Activated CD4-positive, alpha-beta T cell treated with anti-CD3 and anti-CD28 coated beads, Interleukin-2, amount 50 U/mL, for 1 hour (primary cell): ENCODE data around the gene TRPM2.

Source experiments
- DNase-seq: peaks from one replicate; pipeline ENCODE4 v3.0.0-alpha.2; 2020

Gene TRPM2

DNA sequence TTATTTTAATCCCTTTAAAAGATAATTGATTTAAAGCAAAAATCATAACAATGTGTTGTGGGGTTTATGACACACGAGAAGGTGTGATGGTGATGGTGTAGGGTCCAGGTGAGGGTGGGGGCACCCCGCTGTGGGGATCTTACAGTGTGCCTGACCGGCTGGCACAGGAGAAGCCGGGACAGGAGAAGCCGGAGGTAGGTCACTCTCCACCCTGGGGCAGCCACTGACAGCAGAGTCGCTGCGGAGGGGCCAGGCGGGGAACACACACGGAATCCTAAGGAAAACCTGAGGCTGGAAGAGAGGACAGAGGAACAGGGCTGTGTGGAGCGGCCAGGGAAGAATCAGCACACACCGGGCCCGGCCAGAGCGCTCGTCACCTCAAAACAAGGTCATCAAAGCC lies 97.6 kb downstream of the TRPM2 start:
- DNase-seq, result no peak

DNA sequence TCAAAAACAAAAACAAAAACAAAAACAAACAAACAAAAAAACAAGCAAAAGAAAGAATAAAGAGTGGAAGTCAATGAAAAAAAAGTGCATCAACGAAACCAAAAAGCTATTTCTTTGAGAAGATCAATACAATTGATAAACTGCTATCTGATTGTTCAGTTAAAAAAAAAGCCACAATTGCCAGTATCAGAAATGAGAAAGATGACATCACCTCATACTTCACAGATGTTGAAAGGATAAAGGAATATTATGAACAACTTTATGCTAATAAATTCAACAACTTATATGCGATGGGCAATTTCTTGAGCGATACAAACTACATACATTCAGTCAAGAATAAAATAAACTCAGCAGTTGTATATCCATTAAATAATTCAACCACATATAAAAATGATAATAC lies 99.7 kb downstream of the TRPM2 start:
- no peak for DNase-seq

DNA sequence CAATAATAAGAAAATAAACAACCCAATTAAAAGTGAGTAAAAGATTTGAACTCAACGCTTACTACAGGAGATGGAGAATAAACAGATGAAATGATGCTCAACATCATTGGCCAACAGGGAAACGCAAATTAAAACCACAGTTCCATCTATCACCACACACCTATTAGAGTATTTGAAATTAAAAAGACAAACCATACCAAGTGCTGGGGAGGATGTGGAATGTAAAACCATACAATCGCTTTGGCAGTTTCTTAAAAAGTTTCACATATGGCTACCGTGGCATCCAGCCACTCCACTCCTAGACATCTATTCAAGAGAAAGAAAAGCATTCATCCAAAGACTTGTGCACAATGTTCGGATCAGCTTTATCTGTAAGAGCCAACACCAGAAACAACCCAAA lies 100.6 kb downstream of the TRPM2 start:
- no peak for DNase-seq

DNA sequence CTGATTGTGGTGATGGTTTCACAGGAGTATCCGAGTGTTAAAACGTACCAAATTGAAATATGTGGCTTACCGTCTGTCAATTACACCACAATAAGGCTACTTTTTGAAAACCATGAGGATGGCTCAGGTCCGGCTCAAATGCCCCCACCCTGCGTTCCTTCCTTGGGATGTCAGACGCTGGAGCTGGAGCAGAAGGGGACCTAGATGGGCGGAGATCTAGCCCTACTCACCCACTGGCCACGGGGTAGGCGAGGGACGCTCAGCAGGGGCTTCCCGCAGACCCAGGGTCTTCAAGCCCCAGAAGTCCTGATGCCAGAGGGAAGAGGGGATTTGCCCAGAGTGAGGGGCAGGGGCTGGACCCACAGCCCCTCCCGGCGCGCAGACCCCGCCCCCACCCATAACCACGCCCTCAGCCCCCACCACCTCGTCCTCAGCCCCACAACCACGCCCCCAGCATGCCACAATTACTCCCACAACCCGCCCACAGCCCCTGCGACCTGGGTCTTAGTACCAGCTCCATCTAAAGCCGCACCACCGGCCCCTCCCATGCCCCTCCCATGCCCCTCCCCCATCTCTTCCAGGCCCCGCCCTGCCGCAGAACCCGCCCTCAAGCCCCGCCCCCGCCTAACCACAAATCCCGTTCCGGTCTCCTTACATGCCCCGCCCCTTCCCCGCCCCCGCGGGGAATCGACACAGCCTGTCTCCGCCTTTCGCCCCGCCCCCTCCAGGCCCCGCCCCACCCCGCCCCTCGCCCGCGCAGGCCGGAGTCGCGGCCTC lies 101.5 kb downstream of the TRPM2 start, which contains the start of gene LRRC3:
LRRC3 (plus strand) TSS at position 764 of the 777 bp plus-strand sequence. CDS start 1,135 bp downstream, outside the sequence.
- DNase-seq, result peak; percentile 83

DNA sequence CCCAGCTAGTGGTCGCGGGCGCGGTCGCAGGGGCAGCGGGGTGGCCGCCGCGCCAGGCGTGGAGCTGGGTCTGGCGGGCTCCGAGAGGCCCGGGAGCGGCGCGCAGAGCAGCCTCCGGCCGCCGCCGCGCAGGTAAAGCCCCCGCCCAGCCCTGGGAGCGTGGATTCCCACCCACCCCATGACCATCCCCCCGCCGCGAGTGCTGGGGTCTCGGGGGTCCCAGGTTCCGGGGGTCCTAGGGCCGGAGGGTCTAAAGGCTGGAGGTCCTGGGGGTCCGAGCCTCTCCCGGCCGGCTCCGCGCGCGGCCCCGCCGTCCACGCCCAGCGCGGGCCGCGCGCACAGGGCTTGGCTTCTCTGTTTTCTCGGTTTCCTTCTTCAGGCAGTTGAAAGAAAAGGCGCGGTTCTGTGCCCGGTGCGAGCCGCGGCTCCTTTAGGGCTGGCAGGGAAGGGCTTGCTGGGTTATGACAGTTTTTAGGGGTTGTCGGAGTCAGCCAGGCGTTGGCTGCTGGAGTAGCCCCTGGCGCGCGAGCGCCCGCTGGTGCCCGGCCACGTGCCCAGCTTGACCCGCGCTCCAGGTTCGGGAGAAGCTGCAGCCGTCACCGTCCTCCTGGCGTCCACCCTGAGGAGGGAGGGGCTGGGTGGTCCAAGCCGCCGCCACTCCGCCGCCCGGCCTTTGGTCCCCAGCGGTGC lies 102.2 kb downstream of the TRPM2 start:
- peak; percentile 23 for DNase-seq

DNA sequence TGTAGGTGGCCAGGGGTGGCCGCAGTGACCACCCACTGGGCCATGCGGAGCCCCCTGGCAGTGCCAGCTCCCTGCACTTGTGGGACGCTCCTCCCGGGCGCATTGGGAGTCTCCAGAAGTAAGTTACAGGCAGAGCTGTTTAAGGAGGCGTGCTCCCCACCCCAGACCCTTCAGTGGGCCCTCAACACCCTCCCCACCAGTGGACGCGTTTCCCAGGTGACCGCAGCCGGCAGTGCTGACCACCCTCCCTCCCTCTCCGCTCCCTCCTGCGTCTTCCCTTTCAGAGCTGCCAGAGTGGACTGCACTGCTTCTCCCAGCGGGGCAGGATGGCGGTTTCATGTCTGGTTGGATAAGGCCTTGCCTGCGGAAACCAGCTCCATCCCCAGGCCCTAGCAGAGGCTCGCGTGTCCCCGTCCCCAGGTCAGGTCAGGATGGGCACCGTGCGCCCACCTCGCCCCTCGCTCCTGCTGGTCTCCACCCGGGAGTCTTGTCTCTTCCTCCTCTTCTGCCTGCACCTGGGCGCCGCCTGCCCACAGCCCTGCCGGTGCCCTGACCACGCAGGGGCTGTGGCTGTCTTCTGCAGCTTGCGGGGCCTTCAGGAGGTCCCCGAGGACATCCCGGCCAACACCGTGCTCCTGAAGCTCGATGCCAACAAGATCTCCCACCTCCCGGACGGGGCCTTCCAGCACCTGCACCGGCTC lies 102.9 kb downstream of the TRPM2 start:
- no peak for DNase-seq

DNA sequence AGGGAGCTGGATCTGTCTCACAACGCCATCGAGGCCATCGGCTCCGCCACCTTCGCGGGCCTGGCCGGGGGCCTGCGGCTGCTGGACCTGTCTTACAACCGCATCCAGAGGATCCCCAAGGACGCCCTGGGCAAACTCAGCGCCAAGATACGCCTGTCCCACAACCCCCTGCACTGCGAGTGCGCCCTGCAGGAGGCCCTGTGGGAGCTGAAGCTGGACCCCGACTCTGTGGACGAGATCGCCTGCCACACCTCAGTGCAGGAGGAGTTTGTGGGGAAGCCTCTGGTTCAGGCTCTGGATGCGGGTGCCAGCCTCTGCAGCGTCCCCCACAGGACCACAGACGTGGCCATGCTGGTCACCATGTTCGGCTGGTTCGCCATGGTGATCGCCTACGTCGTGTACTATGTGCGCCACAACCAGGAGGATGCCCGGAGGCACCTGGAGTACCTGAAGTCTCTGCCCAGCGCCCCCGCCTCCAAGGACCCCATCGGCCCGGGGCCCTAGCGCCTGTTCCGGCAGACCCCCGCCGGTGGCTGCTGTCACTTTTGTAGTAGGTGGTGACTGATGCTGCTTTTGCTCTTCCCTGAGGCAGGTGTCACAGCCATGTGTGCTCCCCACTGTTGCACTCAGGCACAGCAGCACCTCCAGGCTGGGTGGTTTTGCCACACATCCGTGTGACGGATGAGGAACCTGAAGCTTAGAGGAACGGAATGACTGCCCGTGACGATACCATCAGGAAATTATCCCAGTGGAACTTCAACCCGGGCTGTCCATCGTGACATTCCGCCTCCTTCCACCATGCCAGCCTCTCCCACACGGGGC lies 103.7 kb downstream of the TRPM2 start:
- no peak for DNase-seq

DNA sequence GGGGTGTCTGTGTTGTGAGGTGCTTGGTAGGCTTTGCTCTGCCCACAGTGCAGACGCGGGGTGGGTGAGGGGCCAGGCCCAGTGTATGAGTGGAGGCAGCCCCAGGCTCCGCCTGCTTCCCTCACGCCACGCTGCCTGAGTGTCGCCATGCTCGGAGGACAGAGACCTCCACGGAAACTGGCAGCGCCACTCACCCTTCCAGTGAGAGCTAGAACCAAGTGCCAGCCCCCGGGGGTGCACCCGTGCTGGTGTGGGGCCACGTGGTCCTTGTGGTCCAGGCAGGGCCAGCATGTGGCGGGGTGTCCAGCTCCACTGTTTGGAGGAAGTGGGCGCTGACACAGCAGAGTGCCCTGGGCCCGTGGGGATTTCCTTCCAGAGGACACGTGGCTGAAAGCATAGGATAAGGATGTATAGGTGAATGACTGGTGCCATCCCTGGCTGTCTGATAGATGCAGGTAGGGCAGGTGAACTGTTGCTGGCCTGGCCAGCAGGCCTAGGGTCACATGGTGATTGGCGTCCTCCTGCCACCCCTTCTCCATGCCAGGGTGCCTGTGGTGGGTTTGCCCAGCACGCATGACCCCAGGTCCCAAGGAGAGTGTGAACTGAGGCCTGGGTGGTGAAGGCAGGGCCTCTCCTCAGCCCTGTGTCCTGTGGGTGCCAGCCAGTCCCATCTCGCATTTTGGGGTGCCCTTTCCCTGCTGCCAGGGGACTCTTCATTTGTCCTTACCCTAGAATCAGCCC lies 105.7 kb downstream of the TRPM2 start:
- DNase-seq, result no peak

DNA sequence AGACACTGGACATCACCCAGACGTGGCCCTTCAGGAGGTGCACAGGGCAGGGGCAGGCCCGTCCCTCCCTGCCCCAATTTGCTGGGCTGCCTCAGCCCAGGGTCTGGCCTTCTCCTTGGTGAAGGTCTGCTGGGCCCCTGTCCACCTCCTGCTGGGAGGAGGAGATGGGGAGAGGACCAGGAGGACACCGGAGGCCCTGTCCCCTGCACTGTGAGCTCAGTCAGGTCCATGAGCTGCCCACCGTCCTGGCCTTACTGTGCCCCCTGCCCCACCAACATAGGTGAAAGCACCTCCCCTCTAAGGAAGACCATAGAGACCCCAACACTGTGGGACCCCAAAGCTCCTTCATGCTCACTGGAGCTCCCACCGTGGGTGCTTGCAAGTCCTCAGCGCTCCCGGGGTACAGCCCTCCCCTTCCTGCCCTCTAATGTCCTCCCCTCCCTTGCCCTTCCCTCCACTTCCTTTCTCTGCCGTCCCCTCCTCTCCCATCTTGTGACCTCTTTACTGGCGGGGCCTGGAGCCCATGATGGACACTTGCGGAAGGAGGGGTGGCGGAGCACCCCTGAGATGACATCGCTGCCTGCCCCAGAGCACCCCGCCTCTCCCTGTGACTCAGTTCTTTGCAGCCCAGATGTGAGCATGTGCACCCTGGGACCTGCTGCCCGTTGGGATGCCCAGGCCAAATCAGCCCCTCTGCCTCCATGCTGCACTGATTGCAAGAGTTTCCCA lies 106.5 kb downstream of the TRPM2 start:
- DNase-seq, result no peak

DNA sequence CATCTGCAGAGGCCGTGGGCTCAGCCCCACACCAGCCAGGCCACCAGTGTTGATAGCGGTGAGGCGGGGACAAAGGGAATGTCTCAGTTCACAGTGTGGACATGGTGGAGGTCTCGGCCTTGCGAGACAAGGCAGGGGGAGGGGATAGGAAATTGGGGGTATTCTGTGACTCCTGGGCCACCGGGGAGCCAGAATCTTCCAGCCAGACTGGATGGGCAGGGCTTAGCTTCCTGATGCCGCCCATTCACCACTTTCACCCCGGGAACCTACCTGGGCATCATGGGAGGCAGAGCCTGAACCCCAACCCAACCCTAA lies 107.0 kb downstream of the TRPM2 start:
- DNase-seq, result no peak

DNA sequence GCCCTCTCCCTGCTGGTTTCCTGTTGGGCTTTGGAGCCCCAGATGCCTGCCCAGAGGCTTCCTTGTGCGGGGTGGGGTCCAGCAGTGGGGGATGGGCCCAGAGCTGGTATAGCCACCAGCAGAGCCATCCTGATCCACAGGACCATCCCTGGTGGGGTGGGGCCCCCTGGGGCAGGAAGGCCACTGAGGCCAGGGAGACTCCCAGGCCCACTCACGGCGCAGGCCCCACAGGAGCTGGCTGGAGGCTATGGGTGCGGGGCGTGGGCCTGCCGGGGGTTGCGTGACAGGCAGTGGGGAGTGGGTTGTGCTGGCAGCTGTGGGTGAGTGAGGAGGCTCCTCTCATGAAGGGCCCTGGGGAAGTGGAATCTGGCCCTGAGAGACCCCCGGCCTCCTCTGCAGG lies 107.6 kb downstream of the TRPM2 start:
- DNase-seq, result no peak

DNA sequence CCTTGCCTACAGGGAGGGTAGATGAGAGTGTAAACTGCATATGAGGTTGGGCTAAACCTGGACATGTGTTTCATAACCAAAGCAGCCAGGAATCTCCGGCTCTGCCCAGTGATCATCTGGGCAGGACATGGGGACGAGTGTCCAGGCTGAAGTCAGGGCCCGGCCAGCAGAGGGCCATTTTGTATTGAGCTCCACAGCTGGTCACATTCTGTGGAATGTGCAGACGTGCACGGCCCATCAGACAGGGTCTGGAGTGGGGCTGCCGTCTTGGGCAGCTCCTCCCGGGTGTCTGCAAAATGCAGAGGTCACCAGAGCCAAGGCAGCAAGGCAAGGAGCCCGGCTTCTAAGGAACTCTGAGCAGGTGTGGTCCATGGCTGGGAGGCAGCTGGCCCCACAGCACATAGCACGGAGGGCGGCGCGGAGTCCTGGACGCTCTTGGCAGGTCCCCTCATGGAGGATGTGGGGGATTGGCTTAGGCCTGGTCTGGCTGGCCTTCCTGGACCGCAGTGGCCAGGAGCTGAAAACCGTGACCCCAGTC lies 108.1 kb downstream of the TRPM2 start:
- DNase-seq, result no peak

DNA sequence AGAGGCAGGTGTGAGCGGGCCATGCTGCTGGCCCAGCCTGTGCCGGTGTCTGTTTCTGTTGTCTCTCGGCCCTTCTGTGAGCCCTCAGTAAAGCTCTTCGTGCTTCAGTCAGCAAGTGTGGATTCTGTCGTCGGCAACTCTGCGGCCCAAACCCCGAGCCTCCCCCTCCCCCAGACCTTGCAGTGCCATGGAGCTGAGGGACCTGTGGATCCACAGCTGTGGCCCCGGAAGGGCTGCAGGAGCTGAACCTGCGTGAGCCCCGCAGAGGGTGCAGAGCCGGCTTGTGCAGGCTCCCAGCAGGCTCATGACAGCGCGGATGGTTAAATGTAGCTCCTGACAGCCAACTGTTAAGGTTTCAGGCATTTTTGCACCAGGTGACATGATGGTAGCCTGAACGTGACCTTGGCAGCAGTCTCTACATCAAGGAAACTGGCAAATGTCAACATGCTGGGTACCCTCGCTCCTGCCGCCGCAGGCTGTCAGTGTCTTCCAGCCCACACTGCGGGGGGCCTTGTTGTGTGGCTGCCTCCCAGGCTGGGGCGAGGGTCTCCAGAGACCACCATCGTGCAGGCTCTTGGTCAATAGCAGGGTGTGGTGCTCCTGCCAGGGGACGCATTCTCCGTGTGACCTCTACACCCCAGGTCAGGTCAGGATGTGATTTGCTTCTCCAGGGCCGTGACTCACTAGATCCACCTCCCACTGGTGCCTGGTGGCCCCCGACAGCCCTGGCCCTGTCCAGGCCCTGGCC lies 108.8 kb downstream of the TRPM2 start:
- DNase-seq, result no peak

DNA sequence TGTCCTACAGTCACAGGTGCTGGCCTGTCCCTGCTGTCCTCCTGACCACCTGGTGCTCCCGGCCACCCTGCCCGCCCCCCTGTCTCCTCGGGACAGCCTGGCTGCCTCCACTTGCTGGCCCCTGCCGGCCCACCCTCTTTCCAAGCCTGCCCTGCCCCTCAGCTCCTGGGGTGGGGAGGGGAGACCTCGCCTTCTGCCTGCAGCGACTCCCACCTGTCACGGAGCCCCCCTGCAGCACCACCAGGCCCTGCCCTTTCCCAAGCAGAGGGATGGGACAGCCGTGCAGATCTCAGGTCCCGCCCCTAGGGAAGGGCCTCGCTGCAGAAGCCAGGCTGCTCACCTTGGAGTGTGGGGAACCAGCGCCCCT lies 109.4 kb downstream of the TRPM2 start:
- DNase-seq, result no peak

DNA sequence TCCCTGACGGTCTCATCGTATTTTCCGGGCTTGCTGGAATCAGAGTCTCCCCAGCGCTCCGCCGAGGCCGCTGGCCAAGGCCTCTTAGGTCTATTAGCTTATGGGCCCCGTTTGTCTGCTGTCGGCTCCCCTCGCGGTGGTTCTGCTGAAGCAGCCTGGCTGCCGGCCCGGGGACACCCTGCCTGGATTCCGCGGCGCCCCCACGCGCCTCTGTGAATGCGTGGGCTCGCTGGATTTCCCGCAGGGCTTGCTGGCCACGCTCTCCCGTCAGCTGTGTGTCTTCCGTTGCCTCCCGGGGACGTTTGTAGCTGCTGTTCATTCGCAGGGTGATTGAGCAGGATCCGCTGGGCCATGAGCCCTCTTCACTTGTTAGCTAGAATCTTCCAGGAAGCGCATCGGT lies 110.3 kb downstream of the TRPM2 start:
- DNase-seq, result no peak

DNA sequence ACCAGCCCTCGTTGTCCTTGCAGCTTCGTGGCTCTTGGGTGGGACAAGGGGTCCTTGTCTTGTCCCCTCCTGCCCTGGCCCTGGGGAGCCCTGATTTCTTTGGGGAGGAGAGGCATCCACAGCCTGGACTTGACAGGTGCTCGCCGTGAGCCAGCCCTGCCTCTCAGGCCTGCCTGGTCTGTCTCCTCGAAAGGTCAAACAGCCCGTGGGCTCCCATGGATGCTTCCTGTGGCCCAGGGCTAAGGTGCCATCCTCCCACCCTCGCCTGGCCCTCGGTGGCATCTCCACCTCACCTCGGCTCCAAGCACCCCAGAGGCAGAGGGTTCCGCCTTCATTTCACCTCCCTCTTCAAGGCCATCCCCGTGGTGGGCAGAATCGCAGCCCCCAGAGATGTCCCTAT lies 110.9 kb downstream of the TRPM2 start:
- no peak for DNase-seq

DNA sequence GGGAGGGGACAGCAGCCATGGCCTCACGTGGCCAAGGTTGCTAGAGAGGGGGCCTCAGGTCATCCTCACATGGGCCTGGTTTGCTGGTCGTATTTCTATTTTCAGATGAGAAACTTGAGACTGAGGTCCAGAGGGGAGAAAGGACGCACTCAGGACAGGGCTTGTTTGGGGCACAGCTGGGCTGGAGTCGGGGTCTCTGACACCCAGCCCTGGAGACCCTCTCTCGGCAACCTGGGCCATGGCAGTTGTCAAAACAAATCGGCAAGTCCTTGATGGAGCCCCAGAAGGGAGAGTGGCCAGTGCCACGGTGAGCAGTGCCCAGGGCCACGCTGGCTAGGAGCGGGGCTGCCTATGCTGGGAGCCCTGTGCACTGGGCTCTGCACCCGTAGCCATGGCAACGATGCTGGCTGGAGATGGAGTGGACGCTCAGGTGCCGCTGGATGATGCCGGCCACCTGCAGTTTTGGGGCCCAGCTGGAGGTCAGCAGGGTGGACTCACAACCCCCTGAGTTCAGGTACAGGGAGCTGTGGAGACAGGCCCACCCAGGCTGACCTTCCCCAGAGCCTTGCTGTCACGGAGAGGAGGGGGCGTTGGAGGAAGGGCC lies 113.0 kb downstream of the TRPM2 start:
- no peak for DNase-seq

DNA sequence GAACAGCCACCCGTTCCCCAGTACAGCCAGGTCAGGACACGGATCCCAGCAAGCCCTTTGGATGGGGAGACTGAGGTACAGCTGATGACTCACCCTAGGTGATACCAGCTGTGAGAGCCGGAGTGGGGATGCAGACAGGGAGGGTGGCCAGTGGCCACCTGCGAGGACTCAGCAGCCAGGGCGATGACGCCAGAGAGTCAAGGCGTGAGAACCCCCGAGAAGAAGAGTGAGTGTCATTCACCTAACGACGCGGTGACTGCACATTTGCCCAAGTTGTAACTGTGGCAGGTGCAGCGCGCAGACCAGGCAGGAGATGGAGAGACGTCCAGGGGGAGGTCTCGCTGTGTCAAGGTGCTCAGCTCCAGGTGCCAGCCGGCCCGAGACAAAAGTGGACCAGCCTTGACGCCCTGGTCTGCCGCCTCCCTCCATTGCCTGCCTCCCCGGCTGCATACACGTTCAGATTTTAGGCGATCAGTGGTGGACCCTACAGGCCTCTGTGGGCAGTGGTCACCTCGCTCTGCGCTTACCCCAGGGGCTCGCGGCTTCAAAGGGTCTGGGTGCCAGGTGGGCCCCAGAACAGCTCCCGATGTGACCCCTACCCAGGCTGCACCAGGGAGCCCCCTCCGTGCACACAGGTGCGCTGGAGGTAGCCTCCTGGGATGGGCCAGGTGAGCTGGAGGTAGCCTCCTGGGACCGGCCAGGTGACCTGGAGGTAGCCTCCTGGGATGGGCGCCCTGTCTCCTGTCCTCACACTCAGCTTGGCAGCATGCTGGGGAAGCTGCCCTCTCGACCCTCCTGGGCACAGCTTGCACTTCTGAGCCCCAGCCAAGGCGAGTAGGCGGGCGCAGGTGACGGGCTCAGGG lies 113.8 kb downstream of the TRPM2 start:
- no peak for DNase-seq

DNA sequence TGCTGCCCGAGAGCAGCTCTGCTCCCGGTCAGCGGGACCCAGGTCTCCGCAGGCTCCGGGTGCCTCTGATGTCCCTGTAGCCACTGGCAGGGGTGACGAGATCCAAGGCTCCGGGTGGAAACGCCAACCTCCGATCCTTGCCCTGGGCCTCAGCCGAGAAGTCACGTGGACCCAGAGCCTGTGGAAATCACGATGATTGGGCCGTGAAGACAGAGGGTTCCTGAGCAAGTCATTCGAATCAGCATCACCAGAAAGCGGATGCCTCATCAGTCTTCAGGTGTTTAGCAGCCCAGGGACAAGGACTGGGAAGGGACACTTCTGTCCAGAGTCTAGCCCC lies 114.4 kb downstream of the TRPM2 start:
- no peak for DNase-seq
